Neural cell (in vitro differentiated cells): ENCODE results near the gene MXRA8. TPM values are rescaled to one million over a fixed set of nuclear protein-coding genes. Genes with fewer than 3 reads are reported as not detected.

ENCODE experiments used
- H2AFZ ChIP-seq: fragments of 200-600, 300-800 bp; sonication (generic), shearing (Covaris generic); 2 replicates; pipeline ENCODE4 v1.6.0; 2014; ENCODE audit warnings: low read depth, mild to moderate bottlenecking, antibody characterized with exemption, low read length, moderate library complexity
- H3F3A ChIP-seq: fragments of 200-600 bp; shearing (Covaris generic); 2 replicates; pipeline ENCODE4 v1.6.1; 2016; ENCODE audit warnings: mild to moderate bottlenecking, moderate library complexity, mixed read lengths, antibody characterized with exemption, low read length; ENCODE audit not compliant: insufficient read depth, poor library complexity, severe bottlenecking
- H3K27ac ChIP-seq: fragments of 200-600, 300-800 bp; sonication (generic), shearing (Covaris generic); 2 replicates; pipeline ENCODE4 v1.5.1; 2014; ENCODE audit warnings: mild to moderate bottlenecking, low read length, moderate library complexity
- H3K27me3 ChIP-seq: fragments of 300-800, 200-600 bp; sonication (generic), shearing (Covaris generic); 2 replicates; pipeline ENCODE4 v1.6.0; 2014; ENCODE audit warnings: mild to moderate bottlenecking, low read depth, low read length, moderate library complexity; ENCODE audit not compliant: insufficient read depth
- H3K36me3 ChIP-seq: fragments of 300-800, 200-600 bp; sonication (generic), shearing (Covaris generic); 2 replicates; pipeline ENCODE4 v1.5.1; 2014; ENCODE audit warnings: mild to moderate bottlenecking, antibody characterized with exemption, low read length, moderate library complexity; ENCODE audit not compliant: insufficient read depth
- H3K4me2 ChIP-seq: fragments of 300-800, 200-600 bp; sonication (generic), shearing (Covaris generic); 2 replicates; pipeline ENCODE4 v1.6.0; 2014; ENCODE audit warnings: mild to moderate bottlenecking, low read length
- H3K4me3 ChIP-seq: fragments of 300-800, 200-600 bp; sonication (generic), shearing (Covaris generic); 2 replicates; pipeline ENCODE4 v1.5.1; 2014; ENCODE audit warnings: mild to moderate bottlenecking, low read length, moderate library complexity
- H3K79me2 ChIP-seq: fragments of 200-600 bp; shearing (Covaris generic); replicated peaks from 2 replicates; pipeline ENCODE4 v1.6.0; 2014; ENCODE audit warnings: mild to moderate bottlenecking, low read length, moderate library complexity; ENCODE audit not compliant: insufficient read depth
- H3K9ac ChIP-seq: fragments of 300-800, 200-600 bp; sonication (generic), shearing (Covaris generic); 2 replicates; pipeline ENCODE4 v1.6.1; 2016; ENCODE audit warnings: mild to moderate bottlenecking, low read length, mixed read lengths
- H3K9me2 ChIP-seq: fragments of 200-600 bp; shearing (Covaris generic); 2 replicates; pipeline ENCODE4 v1.6.1; 2016; ENCODE audit warnings: mild to moderate bottlenecking, low read length, mixed read lengths; ENCODE audit not compliant: insufficient read depth
- H3K9me3 ChIP-seq: fragments of 200-600, 300-800 bp; sonication (generic), shearing (Covaris generic); 2 replicates; pipeline ENCODE4 v1.6.1; 2016; ENCODE audit warnings: mild to moderate bottlenecking, mixed run types, low read length, moderate library complexity, mixed read lengths
- H4K20me1 ChIP-seq: fragments of 200-600 bp; shearing (Covaris generic); 2 replicates; pipeline ENCODE4 v1.6.1; 2016; ENCODE audit warnings: mild to moderate bottlenecking, mixed run types; ENCODE audit not compliant: insufficient read depth
- EP300 ChIP-seq: fragments of 450-650 bp; conservative IDR thresholded peaks from 2 replicates; pipeline ENCODE4 v1.6.1; 2014; ENCODE audit warnings: antibody characterized with exemption, mild to moderate bottlenecking, moderate library complexity; ENCODE audit not compliant: poor library complexity, severe bottlenecking
- EZH2 ChIP-seq: fragments of 200-600, 300-800 bp; shearing (Covaris generic), sonication (generic); IDR thresholded peaks from 2 replicates; pipeline ENCODE4 v1.6.1; 2014; ENCODE audit warnings: antibody characterized with exemption, low read length, borderline replicate concordance, mild to moderate bottlenecking; ENCODE audit not compliant: insufficient read depth, poor library complexity, severe bottlenecking
- MXI1 ChIP-seq: fragments of 450-650 bp; conservative IDR thresholded peaks from 2 replicates; pipeline ENCODE4 v1.6.1; 2014; ENCODE audit warnings: antibody characterized with exemption, mild to moderate bottlenecking; ENCODE audit not compliant: poor library complexity, severe bottlenecking
- POLR2AphosphoS5 ChIP-seq: IDR thresholded peaks from 2 replicates; pipeline ENCODE4 v1.6.1; 2012
- RAD21 ChIP-seq: fragments of 450-650 bp; conservative IDR thresholded peaks from 2 replicates; pipeline ENCODE4 v1.6.1; 2014; ENCODE audit warnings: antibody characterized with exemption, mild to moderate bottlenecking, moderate library complexity
- REST ChIP-seq: IDR thresholded peaks from 2 replicates; pipeline ENCODE4 v1.6.1; 2012; ENCODE audit warnings: borderline replicate concordance
- SMC3 ChIP-seq: fragments of 450-650 bp; conservative IDR thresholded peaks from 2 replicates; pipeline ENCODE4 v1.6.1; 2014; ENCODE audit warnings: antibody characterized with exemption, mild to moderate bottlenecking, moderate library complexity; ENCODE audit not compliant: poor library complexity
- TAF1 ChIP-seq: IDR thresholded peaks from 2 replicates; pipeline ENCODE4 v1.6.1; 2012; ENCODE audit warnings: low read depth
- polyA plus RNA-seq: library from polyadenylated mRNA; depleted of rRNA; stranded (reverse); fragments of >200 nt; gene quantifications from 2 replicates; pipeline ENCODE4 v1.2.3, GENCODE V29; 2014
- TF ChIP-seq, protein P1 (sequence below): fragments of 450-650 bp; IDR thresholded peaks from 2 replicates; pipeline ENCODE4 v1.5.1; 2014; ENCODE audit warnings: antibody characterized with exemption, mild to moderate bottlenecking, moderate library complexity; ENCODE audit not compliant: poor library complexity, severe bottlenecking

Gene MXRA8
- polyA plus RNA-seq, 1 donor from 2014 or later = 1.7 TPM

DNA sequence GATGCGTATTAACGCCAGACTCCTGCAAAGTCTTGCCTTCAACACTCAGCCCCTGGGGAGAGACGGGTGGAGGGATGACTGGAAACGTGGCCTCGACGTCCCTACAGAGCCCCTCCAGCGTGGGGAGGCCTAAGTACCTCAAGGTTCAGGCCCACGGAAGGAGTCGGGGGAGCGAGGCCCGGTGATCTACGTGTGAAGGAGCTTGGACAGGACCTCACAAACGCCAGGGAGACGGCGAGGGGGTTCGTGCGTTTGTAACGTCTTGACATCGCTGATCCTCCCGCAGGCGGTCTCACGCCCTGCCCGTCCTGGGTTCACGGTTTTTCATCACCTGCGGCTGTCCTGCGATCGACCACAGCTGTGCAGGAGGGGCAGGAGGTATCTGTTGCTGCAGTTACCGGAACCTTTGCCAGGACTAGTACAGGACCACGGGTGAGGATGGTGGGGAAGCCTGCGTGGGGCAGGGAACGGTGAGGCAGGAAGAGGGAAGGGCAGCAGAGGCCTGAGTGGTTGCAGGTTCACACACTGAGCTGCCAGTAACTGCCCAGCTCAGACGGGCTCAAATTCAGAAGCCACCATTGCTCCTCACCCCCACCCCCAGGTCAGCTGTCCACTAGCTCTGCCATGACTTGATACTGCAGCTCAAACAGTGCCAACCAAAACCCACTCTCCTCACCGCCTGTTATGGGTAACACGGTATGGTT is 41.7 kb upstream of the MXRA8 start:
- no peaks in the 10 kb centered on the region for H3K9me2 ChIP-seq
- H2AFZ ChIP-seq = no peak overlapping the region
- H3K4me2 ChIP-seq = peak overlapping the region; percentile 98
- peaks cover 33% of the 10 kb centered on the region for H3K79me2 ChIP-seq
- no peaks in the 10 kb centered on the region for H3K27me3 ChIP-seq
- peak overlapping the region; percentile 84 for H3K9ac ChIP-seq
- H3K27ac ChIP-seq = peak overlapping the region; percentile 80
- H3F3A ChIP-seq = no peaks in the 10 kb centered on the region
- peak overlapping the region; percentile 76 for H3K4me3 ChIP-seq
- H3K36me3 ChIP-seq = no peaks in the 10 kb centered on the region
- TF ChIP-seq MXI1 = no peak
- no peak for TF ChIP-seq EZH2
- TF ChIP-seq SMC3 = no peak
- TF ChIP-seq EP300 = no peak
- no peak for TF ChIP-seq RAD21
- TF ChIP-seq REST = no peak
- TF ChIP-seq, protein P1, sequence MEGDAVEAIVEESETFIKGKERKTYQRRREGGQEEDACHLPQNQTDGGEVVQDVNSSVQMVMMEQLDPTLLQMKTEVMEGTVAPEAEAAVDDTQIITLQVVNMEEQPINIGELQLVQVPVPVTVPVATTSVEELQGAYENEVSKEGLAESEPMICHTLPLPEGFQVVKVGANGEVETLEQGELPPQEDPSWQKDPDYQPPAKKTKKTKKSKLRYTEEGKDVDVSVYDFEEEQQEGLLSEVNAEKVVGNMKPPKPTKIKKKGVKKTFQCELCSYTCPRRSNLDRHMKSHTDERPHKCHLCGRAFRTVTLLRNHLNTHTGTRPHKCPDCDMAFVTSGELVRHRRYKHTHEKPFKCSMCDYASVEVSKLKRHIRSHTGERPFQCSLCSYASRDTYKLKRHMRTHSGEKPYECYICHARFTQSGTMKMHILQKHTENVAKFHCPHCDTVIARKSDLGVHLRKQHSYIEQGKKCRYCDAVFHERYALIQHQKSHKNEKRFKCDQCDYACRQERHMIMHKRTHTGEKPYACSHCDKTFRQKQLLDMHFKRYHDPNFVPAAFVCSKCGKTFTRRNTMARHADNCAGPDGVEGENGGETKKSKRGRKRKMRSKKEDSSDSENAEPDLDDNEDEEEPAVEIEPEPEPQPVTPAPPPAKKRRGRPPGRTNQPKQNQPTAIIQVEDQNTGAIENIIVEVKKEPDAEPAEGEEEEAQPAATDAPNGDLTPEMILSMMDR = no peak
- TF ChIP-seq TAF1 = no peak
- TF ChIP-seq POLR2AphosphoS5 = no peak
- no peaks in the 10 kb centered on the region for H3K9me3 ChIP-seq
- no peaks in the 10 kb centered on the region for H4K20me1 ChIP-seq

GRCh38 chr1:1399187-1399871 is 41.0 kb upstream of the MXRA8 start, which contains the start of gene CCNL2:
Gene CCNL2, minus strand, starts transcription at chr1:1399335. Its CDS starts 29 bp downstream, at chr1:1399306.
- no peaks in the 10 kb centered on the region for H3K36me3 ChIP-seq
- H3K4me2 ChIP-seq = peak within 1 kb of the TSS; percentile 98
- H2AFZ ChIP-seq = peak within 1 kb of the TSS; percentile 40
- peak within 1 kb of the TSS; percentile 85 for H3K27ac ChIP-seq
- TF ChIP-seq MXI1 = peak; percentile 93
- TF ChIP-seq EZH2 = no peak
- no peak for TF ChIP-seq TAF1
- TF ChIP-seq, protein P1 = peak; percentile 86
- peak; percentile 84 for TF ChIP-seq POLR2AphosphoS5
- TF ChIP-seq SMC3 = peak; percentile 40
- peak; percentile 46 for TF ChIP-seq EP300
- peak; percentile 69 for TF ChIP-seq REST
- peak; percentile 46 for TF ChIP-seq RAD21
- no peaks in the 10 kb centered on the region for H3K27me3 ChIP-seq
- H3F3A ChIP-seq = no peaks in the 10 kb centered on the region
- peak within 1 kb of the TSS; percentile 95 for H3K9ac ChIP-seq
- peaks cover 33% of the 10 kb centered on the region for H3K79me2 ChIP-seq
- H4K20me1 ChIP-seq = no peaks in the 10 kb centered on the region
- H3K4me3 ChIP-seq = peak within 1 kb of the TSS; percentile 76
- no peaks in the 10 kb centered on the region for H3K9me3 ChIP-seq
- no peaks in the 10 kb centered on the region for H3K9me2 ChIP-seq
